GM23248 (cell line): ENCODE measurements around the gene DCDC1. TPM values are rescaled to one million over a fixed set of nuclear protein-coding genes. Genes with fewer than 3 reads are reported as not detected.

ENCODE experiments used
- DNase-seq: peaks from one replicate; pipeline ENCODE4 v3.0.0-alpha.2; 2015
- H2AFZ ChIP-seq: fragments of 200-600 bp; sonication (generic); 2 replicates; pipeline ENCODE4 v1.6.1; 2016; ENCODE audit warnings: antibody characterized with exemption
- H3F3A ChIP-seq: fragments of 200-600 bp; sonication (generic); 2 replicates; pipeline ENCODE4 v1.6.1; 2016; ENCODE audit warnings: mild to moderate bottlenecking, antibody characterized with exemption, mixed run types; ENCODE audit not compliant: insufficient read depth
- H3K27ac ChIP-seq: fragments of 200-600 bp; sonication (generic); 2 replicates; pipeline ENCODE4 v1.5.1; 2016; ENCODE audit warnings: mild to moderate bottlenecking
- H3K27me3 ChIP-seq: fragments of 200-600 bp; sonication (generic); replicated peaks from 2 replicates; pipeline ENCODE4 v1.6.1; 2016; ENCODE audit warnings: mild to moderate bottlenecking; ENCODE audit not compliant: insufficient read depth
- H3K36me3 ChIP-seq: fragments of 200-600 bp; sonication (generic); 2 replicates; pipeline ENCODE4 v1.6.1; 2016; ENCODE audit warnings: low read depth, mild to moderate bottlenecking
- H3K4me1 ChIP-seq: fragments of 200-600 bp; sonication (generic); 2 replicates; pipeline ENCODE4 v1.6.1; 2016; ENCODE audit warnings: mild to moderate bottlenecking; ENCODE audit not compliant: insufficient read depth
- H3K4me2 ChIP-seq: fragments of 200-600 bp; sonication (generic); one replicate; pipeline ENCODE4 v1.6.1; 2016; ENCODE audit warnings: mild to moderate bottlenecking; ENCODE audit not compliant: unreplicated experiment
- H3K4me3 ChIP-seq: fragments of 200-600 bp; sonication (generic); 2 replicates; pipeline ENCODE4 v1.5.1; 2016; ENCODE audit warnings: mild to moderate bottlenecking
- H3K79me2 ChIP-seq: fragments of 200-600 bp; sonication (generic); 2 replicates; pipeline ENCODE4 v1.6.1; 2016; ENCODE audit warnings: mild to moderate bottlenecking; ENCODE audit not compliant: insufficient read depth
- H3K9ac ChIP-seq: fragments of 200-600 bp; sonication (generic); 2 replicates; pipeline ENCODE4 v1.6.1; 2016; ENCODE audit warnings: mild to moderate bottlenecking
- H3K9me2 ChIP-seq: fragments of 200-600 bp; sonication (generic); 2 replicates; pipeline ENCODE4 v1.6.1; 2016; ENCODE audit warnings: mixed run types, mild to moderate bottlenecking, moderate library complexity; ENCODE audit not compliant: insufficient read depth
- H3K9me3 ChIP-seq: fragments of 200-600 bp; sonication (generic); one replicate; pipeline ENCODE4 v1.6.1; 2017; ENCODE audit warnings: low read depth
- H4K20me1 ChIP-seq: fragments of 200-600 bp; sonication (generic); 2 replicates; pipeline ENCODE4 v1.6.0; 2016; ENCODE audit not compliant: insufficient read depth
- EZH2 ChIP-seq: fragments of 200-600 bp; sonication (generic); IDR thresholded peaks from 2 replicates; pipeline ENCODE4 v1.6.1; 2018; ENCODE audit warnings: antibody characterized with exemption, mild to moderate bottlenecking; ENCODE audit not compliant: insufficient read depth, poor library complexity, severe bottlenecking
- EZH2phosphoT487 ChIP-seq: fragments of 200-600 bp; sonication (generic); IDR thresholded peaks from 2 replicates; pipeline ENCODE4 v1.6.1; 2018; ENCODE audit warnings: antibody characterized with exemption, moderate library complexity, mild to moderate bottlenecking, low read depth; ENCODE audit not compliant: insufficient read depth
- WGBS, 2 experiments: methylation state at CpG; one replicate each; pipeline ENCODE4 v1.1.6; 2015 to 2017; ENCODE audit warnings: low lambda C conversion rate in 2 of 2, low coverage in 1 of 2; ENCODE audit errors: missing lambda C conversion rate in 2 of 2; 5-methylcytosine and 5-hydroxymethylcytosine counted together
- in situ Hi-C: fragments of 300-500 bp; cut with MboI; formaldehyde crosslinking; loops from 2 replicates; pipeline ENCODE4 v1.15.0; 2020
- polyA plus RNA-seq: library from polyadenylated mRNA; unstranded; fragments of >200 nt; fragmentation: Nextera tagmentation; extraction: Ambion mirVana; gene quantifications from 2 replicates; pipeline ENCODE4 v1.2.1, GENCODE V29; 2016
- total RNA-seq: library from RNA; depleted of rRNA; stranded (reverse); fragments of >200 nt; shearing (Covaris generic); gene quantifications from 2 replicates; pipeline ENCODE4 v1.2.3, GENCODE V29; 2014

DCDC1 gene
- total and polyA plus RNA-seq, 2 experiments from 2014 or later: not detected

- no peak overlapping the region for H2AFZ ChIP-seq
- peaks cover 6% of the 10 kb centered on the region; the same call in 1 of the 2 replicates for H3K4me1 ChIP-seq
- H3K27ac ChIP-seq: no peak overlapping the region
- H4K20me1 ChIP-seq: no peaks in the 10 kb centered on the region
- TF ChIP-seq EZH2phosphoT487 (no peak), EZH2 (no peak)
- no peak overlapping the region for H3K4me3 ChIP-seq
- H3K36me3 ChIP-seq: no peaks in the 10 kb centered on the region
- no peak overlapping the region for H3K4me2 ChIP-seq
- peaks cover 21% of the 10 kb centered on the region for H3K79me2 ChIP-seq
- H3K9ac ChIP-seq: no peak overlapping the region
- H3K9me2 ChIP-seq: no peaks in the 10 kb centered on the region
- in situ Hi-C loops: no loop called here
- no peaks in the 10 kb centered on the region for H3F3A ChIP-seq
- WGBS, 2 experiments: 60 to 69% methylated on average over 4 of the region's 4 CpGs
- no peaks in the 10 kb centered on the region for H3K9me3 ChIP-seq
- DNase-seq: no peak
- H3K27me3 ChIP-seq: no peaks in the 10 kb centered on the region; the same call in 1 of the 2 replicates
These were observed 2.7 kb downstream of the DCDC1 start for GRCh38 chr11:31366795-31367194.

- no peak overlapping the region for H2AFZ ChIP-seq
- H3K27ac ChIP-seq: no peak overlapping the region
- H3K4me3 ChIP-seq: no peak overlapping the region
- no peaks in the 10 kb centered on the region; the same call in 1 of the 2 replicates for H3K27me3 ChIP-seq
- no peak overlapping the region for H3K9ac ChIP-seq
- H4K20me1 ChIP-seq: no peaks in the 10 kb centered on the region
- in situ Hi-C loops: no loop called here
- H3K79me2 ChIP-seq: no peaks in the 10 kb centered on the region
- no peak for DNase-seq
- H3F3A ChIP-seq: no peaks in the 10 kb centered on the region
- no peak overlapping the region for H3K4me2 ChIP-seq
- 66 to 70% methylated on average over 4 of the region's 4 CpGs for WGBS, 2 experiments
- TF ChIP-seq EZH2phosphoT487: no peak
- no peak for TF ChIP-seq EZH2
- no peaks in the 10 kb centered on the region for H3K4me1 ChIP-seq
- no peaks in the 10 kb centered on the region for H3K36me3 ChIP-seq
- no peaks in the 10 kb centered on the region for H3K9me2 ChIP-seq
- no peaks in the 10 kb centered on the region for H3K9me3 ChIP-seq
These were observed 7.8 kb downstream of the DCDC1 start for GRCh38 chr11:31361743-31362142.

- no peaks in the 10 kb centered on the region for H3F3A ChIP-seq
- H2AFZ ChIP-seq: no peak overlapping the region
- H3K9ac ChIP-seq: no peak overlapping the region
- H4K20me1 ChIP-seq: no peaks in the 10 kb centered on the region
- no peak overlapping the region for H3K4me2 ChIP-seq
- no peaks in the 10 kb centered on the region for H3K9me2 ChIP-seq
- H3K9me3 ChIP-seq: no peaks in the 10 kb centered on the region
- no peaks in the 10 kb centered on the region for H3K4me1 ChIP-seq
- in situ Hi-C loops: no loop called here
- TF ChIP-seq EZH2 (no peak), EZH2phosphoT487 (no peak)
- H3K27ac ChIP-seq: no peak overlapping the region
- H3K27me3 ChIP-seq: no peaks in the 10 kb centered on the region
- H3K79me2 ChIP-seq: no peaks in the 10 kb centered on the region
- WGBS, 2 experiments: 35% methylated on average over 5 of the region's 5 CpGs
- H3K4me3 ChIP-seq: no peak overlapping the region
- no peak for DNase-seq
- H3K36me3 ChIP-seq: no peaks in the 10 kb centered on the region
These were observed 13.7 kb downstream of the DCDC1 start for GRCh38 chr11:31355817-31356216.

GRCh38 chr11:31355131-31355530 is 14.4 kb downstream of the DCDC1 start:
- H3K27me3 ChIP-seq: no peaks in the 10 kb centered on the region
- no peak overlapping the region for H3K4me2 ChIP-seq
- no peaks in the 10 kb centered on the region for H3K36me3 ChIP-seq
- TF ChIP-seq EZH2 (no peak), EZH2phosphoT487 (no peak)
- H3K9me2 ChIP-seq: no peaks in the 10 kb centered on the region
- peak; percentile 36 for DNase-seq
- H2AFZ ChIP-seq: no peak overlapping the region
- H3K79me2 ChIP-seq: no peaks in the 10 kb centered on the region
- in situ Hi-C loops: no loop called here
- H3K4me3 ChIP-seq: no peak overlapping the region
- no peaks in the 10 kb centered on the region for H4K20me1 ChIP-seq
- H3K9me3 ChIP-seq: no peaks in the 10 kb centered on the region
- no peaks in the 10 kb centered on the region for H3K4me1 ChIP-seq
- WGBS, 2 experiments: 16 to 18% methylated on average over 2 of the region's 2 CpGs
- H3K9ac ChIP-seq: no peak overlapping the region
- no peaks in the 10 kb centered on the region for H3F3A ChIP-seq
- no peak overlapping the region for H3K27ac ChIP-seq

GRCh38 chr11:31351168-31351567 is 18.4 kb downstream of the DCDC1 start:
- no peaks in the 10 kb centered on the region for H4K20me1 ChIP-seq
- no peak overlapping the region for H2AFZ ChIP-seq
- no peak overlapping the region for H3K9ac ChIP-seq
- in situ Hi-C loops: no loop called here
- TF ChIP-seq EZH2: no peak
- TF ChIP-seq EZH2phosphoT487: no peak
- DNase-seq: no peak
- H3K9me2 ChIP-seq: no peaks in the 10 kb centered on the region
- no peaks in the 10 kb centered on the region for H3F3A ChIP-seq
- no peak overlapping the region for H3K4me2 ChIP-seq
- H3K4me1 ChIP-seq: no peaks in the 10 kb centered on the region
- no peaks in the 10 kb centered on the region for H3K9me3 ChIP-seq
- H3K27ac ChIP-seq: no peak overlapping the region
- no peaks in the 10 kb centered on the region for H3K36me3 ChIP-seq
- no peaks in the 10 kb centered on the region for H3K79me2 ChIP-seq
- no peak overlapping the region for H3K4me3 ChIP-seq
- no peaks in the 10 kb centered on the region for H3K27me3 ChIP-seq
